Dermis microvascular lymphatic vessel endothelial cell (primary cell): Measurements from ENCODE around the gene XYLT1. TPM values are rescaled to one million over a fixed set of nuclear protein-coding genes. Genes with fewer than 3 reads are reported as not detected.

Experiments used
- DNase-seq, 2 donors: peaks; one replicate each; pipeline versions ENCODE4 v3.0.0 to v3.0.0-alpha.2; 2010; ENCODE audit warnings: low read depth in 2 of 2
- total RNA-seq: library from RNA; depleted of rRNA; stranded (reverse); fragments of >200 nt; gene quantifications from 2 replicates; pipeline ENCODE4 v1.2.1, GENCODE V29; 2014

The XYLT1 gene
- total RNA-seq, 1 donor from 2014 or later, result 0.51 TPM

- no peak for DNase-seq
Observed at GRCh38 chr16:17233318-17234002, 237.3 kb downstream of the XYLT1 start.

GRCh38 chr16:17232487-17232886 lies 238.3 kb downstream of the XYLT1 start:
- no peak for DNase-seq

- no peak for DNase-seq
Observed at GRCh38 chr16:17231972-17232371, 238.8 kb downstream of the XYLT1 start.

DNA sequence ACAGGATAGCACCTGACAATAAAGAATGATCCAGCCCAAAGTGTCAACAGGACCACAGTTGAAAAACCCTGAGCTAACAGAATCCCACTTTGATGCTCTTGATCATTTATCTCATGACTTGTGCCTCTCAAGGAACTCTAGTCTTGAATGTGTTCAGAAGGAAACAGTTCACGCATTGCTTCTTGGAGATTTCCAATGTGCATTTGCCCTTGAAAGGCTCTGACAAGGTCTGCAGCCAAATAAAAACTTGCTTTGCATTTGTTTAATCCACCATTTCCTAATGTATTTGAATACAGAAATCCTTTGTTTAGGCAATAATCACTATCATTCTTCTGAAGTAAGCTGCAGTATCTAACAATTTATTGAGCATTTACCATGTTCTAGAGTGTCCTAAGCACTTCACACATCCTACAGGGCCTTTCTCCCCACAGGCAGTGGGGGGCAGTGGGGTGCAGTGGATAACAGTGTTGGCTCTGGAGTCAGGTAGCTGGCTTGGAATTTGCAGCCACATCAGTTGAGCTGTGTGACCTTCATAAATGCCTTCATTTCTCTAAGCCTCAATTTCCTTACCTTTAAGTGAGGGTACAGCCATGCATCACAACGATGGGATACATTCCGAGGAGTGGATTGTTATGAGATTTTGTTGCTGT lies 239.7 kb downstream of the XYLT1 start:
- DNase-seq, result no peak

GRCh38 chr16:17229766-17230165 lies 241.0 kb downstream of the XYLT1 start:
- no peak for DNase-seq

DNA sequence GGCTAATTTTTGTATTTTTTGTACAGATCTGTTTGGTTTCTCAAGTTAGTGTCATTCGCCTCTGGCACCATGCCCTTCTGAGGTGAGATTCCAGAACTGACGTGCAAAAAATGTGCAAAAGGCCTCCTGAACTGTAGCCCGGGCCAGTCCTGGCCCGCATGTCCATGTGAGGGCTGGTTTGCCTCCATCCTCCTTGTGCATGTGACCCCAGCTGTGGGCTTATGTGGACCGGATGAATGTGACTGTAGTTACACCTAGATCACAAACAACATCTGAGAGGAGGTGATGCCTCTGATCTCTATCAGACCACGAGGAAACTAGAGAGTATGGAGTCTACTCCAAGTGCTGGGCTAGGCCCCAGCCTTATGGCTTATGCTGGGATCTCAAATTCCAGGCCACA lies 241.6 kb downstream of the XYLT1 start:
- no peak for DNase-seq

- no peak for DNase-seq
Observed at GRCh38 chr16:17228708-17229055, 242.1 kb downstream of the XYLT1 start.

GRCh38 chr16:17228048-17228707 lies 242.6 kb downstream of the XYLT1 start:
- no peak for DNase-seq

DNA sequence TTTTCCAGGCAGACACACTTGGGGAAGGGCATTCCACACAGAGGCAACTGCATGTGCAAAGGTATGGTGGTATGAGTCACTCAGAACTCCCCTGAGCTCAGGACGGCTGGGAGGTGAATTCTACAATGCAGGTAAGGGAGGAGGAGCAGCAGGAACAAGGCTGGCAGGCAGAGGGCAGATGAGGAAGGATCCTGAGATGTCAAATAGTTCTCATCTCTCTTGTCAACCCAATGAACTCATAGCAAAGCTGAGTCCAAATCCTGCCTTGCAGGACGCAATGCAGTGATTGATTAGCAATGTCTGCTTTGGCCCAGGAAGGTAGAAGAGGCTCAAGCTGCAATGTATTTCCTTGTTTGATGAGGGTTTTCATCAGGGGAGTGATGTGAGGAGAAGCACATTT lies 243.5 kb downstream of the XYLT1 start:
- DNase-seq, result no peak

DNA sequence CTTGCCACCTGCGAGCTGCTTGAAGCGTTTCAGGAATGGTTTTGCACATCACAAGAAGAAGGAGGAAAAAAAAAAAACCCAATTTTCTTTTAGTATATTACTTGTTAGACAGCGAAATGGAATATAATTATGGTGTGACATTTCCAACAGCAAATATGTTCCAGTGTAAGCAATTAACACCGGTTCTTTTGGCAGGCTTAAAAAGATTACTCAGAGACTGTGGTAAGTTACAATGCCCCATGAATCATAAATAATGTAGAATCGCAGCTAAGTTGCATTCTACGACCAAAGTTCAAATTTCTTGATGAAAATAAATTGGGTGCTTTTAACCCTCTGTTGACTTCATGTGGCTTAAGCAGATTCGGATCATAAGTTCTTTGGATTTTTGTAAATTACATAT lies 245.2 kb downstream of the XYLT1 start:
- DNase-seq, result no peak

GRCh38 chr16:17224879-17225281 lies 245.9 kb downstream of the XYLT1 start:
- no peak for DNase-seq

DNA sequence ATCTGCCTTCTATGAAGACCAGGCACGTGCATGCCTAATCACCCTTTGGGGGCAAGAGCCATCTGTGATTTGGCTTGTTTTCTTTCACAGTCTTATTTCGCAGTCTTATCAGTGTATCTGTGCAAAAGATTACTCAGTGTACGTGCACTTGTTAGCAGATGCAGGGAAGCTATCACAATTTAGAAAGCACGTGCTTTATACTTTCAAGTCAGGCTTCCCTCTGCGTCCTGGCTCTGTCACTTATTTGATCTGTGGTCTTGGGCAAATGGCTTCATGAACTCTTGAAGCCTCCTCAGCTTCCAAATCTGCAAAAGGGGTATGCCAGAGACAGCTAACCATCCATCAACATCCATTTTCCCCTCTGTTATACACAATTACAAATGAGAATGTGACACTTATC lies 246.4 kb downstream of the XYLT1 start:
- no peak for DNase-seq

DNA sequence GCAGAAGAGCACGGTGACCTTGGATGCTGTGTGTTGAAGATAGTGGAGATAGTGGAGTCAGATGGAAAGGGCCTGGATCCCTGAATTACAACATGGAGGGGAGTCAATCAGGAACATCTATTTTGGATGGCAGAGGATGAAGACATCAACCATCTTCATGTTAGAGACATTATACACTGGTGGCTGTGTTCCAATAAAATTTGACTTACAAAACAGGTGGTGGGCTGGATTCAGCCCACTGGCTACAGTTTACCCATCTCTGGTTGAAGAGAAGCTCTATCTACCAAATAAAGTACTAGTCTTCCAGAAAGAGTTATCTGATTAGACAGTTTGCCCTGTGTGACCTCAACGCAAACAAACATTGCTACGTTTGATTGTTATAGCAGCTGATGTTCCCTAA lies 247.2 kb downstream of the XYLT1 start:
- no peak for DNase-seq

- DNase-seq, result no peak
Observed at GRCh38 chr16:17222871-17223401, 247.8 kb downstream of the XYLT1 start.

DNA sequence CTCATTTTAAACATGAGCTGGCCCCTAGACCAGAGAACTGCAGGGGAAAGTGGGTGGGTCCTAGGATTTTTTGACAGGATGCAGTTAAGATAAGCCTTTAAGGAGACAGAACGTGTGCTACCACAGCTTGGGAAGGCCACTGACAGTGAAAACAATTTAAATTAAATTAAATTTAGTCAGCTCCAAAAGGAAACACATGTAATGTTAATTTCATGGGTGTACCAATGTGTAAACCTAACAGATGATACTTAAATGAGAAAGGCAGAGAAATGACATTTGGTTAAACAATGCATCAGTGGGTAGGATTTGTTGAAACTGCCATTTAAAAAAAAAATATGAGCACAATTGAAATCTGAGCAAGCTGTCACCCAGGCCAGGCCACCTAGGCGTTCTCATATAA lies 250.8 kb downstream of the XYLT1 start:
- DNase-seq, result no peak

- DNase-seq, result no peak
Observed at GRCh38 chr16:17215936-17216335, 254.8 kb downstream of the XYLT1 start.

DNA sequence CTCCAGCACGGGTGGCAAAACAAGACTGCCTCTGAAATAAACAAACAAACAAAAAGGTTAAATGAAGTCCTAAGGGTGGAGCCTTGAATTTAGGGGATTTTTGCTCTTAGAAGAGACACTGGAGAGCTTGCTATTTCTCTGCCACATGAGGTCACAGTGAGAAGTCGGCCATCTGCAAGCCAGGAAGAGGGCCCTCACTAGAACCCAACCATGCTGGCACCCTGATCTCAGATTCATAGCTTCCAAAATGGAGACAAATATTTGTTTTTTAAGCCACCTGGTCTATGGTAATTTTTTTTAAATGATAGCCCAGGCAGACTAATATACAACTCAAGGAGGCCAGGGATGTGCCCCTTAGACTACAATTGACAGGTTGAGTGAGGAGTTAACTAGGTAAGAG lies 255.5 kb downstream of the XYLT1 start:
- no peak for DNase-seq

DNA sequence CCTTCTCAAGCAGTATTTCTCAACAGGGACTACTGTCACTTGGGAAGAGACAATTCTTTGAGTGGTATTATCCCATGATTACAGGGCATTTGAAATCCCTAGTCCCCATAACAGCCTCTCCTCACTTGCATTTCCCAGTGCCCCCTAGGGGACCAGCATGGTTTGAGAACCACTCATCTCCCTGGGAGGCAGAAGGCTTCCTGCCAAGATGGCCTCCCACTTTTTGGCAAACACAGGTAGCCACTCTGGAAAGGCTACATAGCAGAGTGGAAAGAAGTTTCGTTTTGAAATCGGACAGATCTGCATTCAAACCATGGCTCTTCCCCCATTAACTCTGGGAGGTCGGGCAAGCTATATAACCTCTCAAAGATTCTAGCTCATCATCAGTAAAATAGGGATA lies 256.8 kb downstream of the XYLT1 start:
- no peak for DNase-seq

DNA sequence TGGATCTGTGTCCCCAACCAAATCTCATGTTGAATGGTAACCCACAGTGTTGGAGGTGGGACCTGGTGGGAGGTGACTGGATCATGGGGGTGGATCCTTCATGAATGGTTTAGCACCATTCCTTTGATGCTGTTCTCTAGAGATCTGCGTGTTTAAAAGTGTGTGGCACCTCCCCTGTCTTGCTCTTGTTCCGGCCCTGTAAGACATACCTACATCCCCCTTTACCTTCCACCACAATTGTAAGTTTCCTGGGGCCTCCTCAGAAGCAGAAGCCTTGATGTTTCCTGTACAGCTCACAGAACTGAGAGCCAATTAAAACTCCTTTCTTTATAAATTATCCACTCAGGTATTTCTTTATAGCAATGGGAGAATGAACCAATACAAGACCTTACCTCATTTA lies 257.7 kb downstream of the XYLT1 start:
- no peak for DNase-seq

DNA sequence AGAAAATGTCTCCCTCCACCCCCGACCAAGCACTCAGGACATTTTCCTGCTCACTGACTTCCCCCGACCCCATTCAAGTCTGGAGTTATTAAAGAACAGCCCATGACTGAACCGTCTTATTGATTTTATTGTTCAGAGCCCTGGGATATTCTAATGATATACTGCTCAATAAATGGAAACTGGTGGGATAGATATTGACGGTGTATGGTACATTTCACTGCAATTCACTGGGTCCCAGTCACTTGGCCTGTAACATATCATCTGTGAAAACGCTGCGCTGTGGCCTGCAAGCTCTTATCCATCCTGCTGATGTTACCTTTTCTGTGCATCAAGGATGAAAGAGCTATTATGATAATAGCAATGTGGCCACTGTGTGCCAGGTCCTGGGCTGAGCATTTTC lies 258.2 kb downstream of the XYLT1 start:
- DNase-seq, result no peak

GRCh38 chr16:17211797-17212196 lies 259.0 kb downstream of the XYLT1 start:
- DNase-seq, result no peak

GRCh38 chr16:17206712-17207111 lies 264.0 kb downstream of the XYLT1 start:
- DNase-seq, result no peak
